Tibial artery (tissue), 4 donors: ENCODE results near the gene DAPK2.

ENCODE experiments used
- DNase-seq, 2 donors: peaks; one replicate each; pipeline ENCODE4 v3.0.0-alpha.2; 2019
- H3K27ac ChIP-seq, 2 donors: fragments of 200-600 bp; sonication (generic) in 1 of 2; 1 replicate in 1 of 2; 2 replicates in 1 of 2; pipeline ENCODE4 v1.5.1; 2018 to 2019; ENCODE audit warnings: mild to moderate bottlenecking in 1 of 2
- H3K27me3 ChIP-seq, 2 donors: fragments of 200-600 bp; sonication (generic) in 1 of 2; one replicate each; pipeline versions ENCODE4 v1.5.1 to v1.6.0; 2016 to 2019
- H3K36me3 ChIP-seq, 3 donors: fragments of 200-600 bp; sonication (generic) in 2 of 3; one replicate each; pipeline ENCODE4 v1.5.1; 2016 to 2019; ENCODE audit warnings: mild to moderate bottlenecking in 2 of 3
- H3K4me1 ChIP-seq, 4 donors: fragments of 200-600 bp; sonication (generic) in 2 of 4; 1 replicate in 3 of 4; 2 replicates in 1 of 4; pipeline ENCODE4 v1.5.1; 2016 to 2019
- H3K4me3 ChIP-seq, 2 donors: fragments of 200-600 bp; sonication (generic) in 1 of 2; 1 replicate in 1 of 2; 2 replicates in 1 of 2; pipeline ENCODE4 v1.5.1; 2018 to 2019; ENCODE audit warnings: mild to moderate bottlenecking in 2 of 2
- H3K9me3 ChIP-seq, 3 donors: fragments of 200-600 bp; sonication (generic) in 1 of 3; one replicate each; pipeline ENCODE4 v1.5.1; 2016 to 2019
- CTCF ChIP-seq, 2 experiments: fragments of 200-600 bp in 1 of 2; fragments of 450-650 bp in 1 of 2; IDR thresholded peaks; one replicate each; pipeline ENCODE4 v1.5.1; 2017 to 2019; ENCODE audit warnings: antibody characterized with exemption in 2 of 2, mild to moderate bottlenecking in 1 of 2, moderate library complexity in 1 of 2
- intact Hi-C: fragments of 100-400 bp; cut with DNase I; formaldehyde crosslinking; loops from one replicate; pipeline ENCODE4 v1.15.0; 2023; ENCODE audit warnings: low total_unique reads

Gene DAPK2

GRCh38 chr15:64013179-64014062, 32.9 kb downstream of the DAPK2 start:
- no peak overlapping the region for H3K27ac ChIP-seq
- no peaks in the 10 kb centered on the region for H3K9me3 ChIP-seq
- no peak for TF ChIP-seq CTCF (IDR thresholded peaks at IDR 0.05)
- intact Hi-C loops = no loop called here
- no peaks in the 10 kb centered on the region for H3K36me3 ChIP-seq
- no peak overlapping the region for H3K4me3 ChIP-seq
- DNase-seq = no peak
- H3K4me1 ChIP-seq = peaks cover 0 to 25% (median 3%) of the 10 kb centered on the region in 4 donors
- H3K27me3 ChIP-seq = no peaks in the 10 kb centered on the region

- no peak for TF ChIP-seq CTCF (IDR thresholded peaks at IDR 0.05)
- Histone ChIP-seq H3K9me3 (no peaks in the 10 kb centered on the region), H3K36me3 (no peaks in the 10 kb centered on the region), H3K4me1 (peaks cover 0 to 11% (median 3%) of the 10 kb centered on the region in 4 donors), H3K27ac (no peak overlapping the region), H3K27me3 (no peaks in the 10 kb centered on the region), H3K4me3 (no peak overlapping the region)
- intact Hi-C loops = no loop called here
- no peak for DNase-seq
Observed at GRCh38 chr15:64011736-64012135, 34.5 kb downstream of the DAPK2 start.

GRCh38 chr15:64010719-64011118, 35.6 kb downstream of the DAPK2 start:
- intact Hi-C loops = no loop called here
- DNase-seq = peak; percentile 26 to 68
- no peaks in the 10 kb centered on the region for H3K36me3 ChIP-seq
- H3K9me3 ChIP-seq = no peaks in the 10 kb centered on the region
- no peak for TF ChIP-seq CTCF (IDR thresholded peaks at IDR 0.05)
- H3K4me1 ChIP-seq = peaks cover 0 to 11% (median 3%) of the 10 kb centered on the region in 4 donors
- H3K27me3 ChIP-seq = no peaks in the 10 kb centered on the region
- no peak overlapping the region for H3K27ac ChIP-seq
- no peak overlapping the region for H3K4me3 ChIP-seq

- Histone ChIP-seq H3K4me1 (peaks cover 0 to 7% (median 3%) of the 10 kb centered on the region in 4 donors), H3K4me3 (no peak overlapping the region), H3K36me3 (no peaks in the 10 kb centered on the region), H3K9me3 (no peaks in the 10 kb centered on the region), H3K27me3 (no peaks in the 10 kb centered on the region), H3K27ac (no peak overlapping the region)
- no peak for TF ChIP-seq CTCF (IDR thresholded peaks at IDR 0.05)
- intact Hi-C loops = no loop called here
- no peak for DNase-seq
Observed at GRCh38 chr15:64009798-64010261, 36.5 kb downstream of the DAPK2 start.

GRCh38 chr15:64009241-64009640, 37.0 kb downstream of the DAPK2 start:
- TF ChIP-seq CTCF (IDR thresholded peaks at IDR 0.05) = no peak
- no peaks in the 10 kb centered on the region for H3K9me3 ChIP-seq
- H3K27ac ChIP-seq = no peak overlapping the region
- DNase-seq = no peak
- H3K27me3 ChIP-seq = no peaks in the 10 kb centered on the region
- H3K36me3 ChIP-seq = no peaks in the 10 kb centered on the region
- H3K4me3 ChIP-seq = no peak overlapping the region
- intact Hi-C loops = no loop called here
- H3K4me1 ChIP-seq = peaks cover 0 to 7% (median 3%) of the 10 kb centered on the region in 4 donors
